ENCODE measurements around the gene GNAI3.
A peak's percentile ranks its signal among the peaks of the same experiment; 100 is the strongest.

GNAI3 gene

DNA sequence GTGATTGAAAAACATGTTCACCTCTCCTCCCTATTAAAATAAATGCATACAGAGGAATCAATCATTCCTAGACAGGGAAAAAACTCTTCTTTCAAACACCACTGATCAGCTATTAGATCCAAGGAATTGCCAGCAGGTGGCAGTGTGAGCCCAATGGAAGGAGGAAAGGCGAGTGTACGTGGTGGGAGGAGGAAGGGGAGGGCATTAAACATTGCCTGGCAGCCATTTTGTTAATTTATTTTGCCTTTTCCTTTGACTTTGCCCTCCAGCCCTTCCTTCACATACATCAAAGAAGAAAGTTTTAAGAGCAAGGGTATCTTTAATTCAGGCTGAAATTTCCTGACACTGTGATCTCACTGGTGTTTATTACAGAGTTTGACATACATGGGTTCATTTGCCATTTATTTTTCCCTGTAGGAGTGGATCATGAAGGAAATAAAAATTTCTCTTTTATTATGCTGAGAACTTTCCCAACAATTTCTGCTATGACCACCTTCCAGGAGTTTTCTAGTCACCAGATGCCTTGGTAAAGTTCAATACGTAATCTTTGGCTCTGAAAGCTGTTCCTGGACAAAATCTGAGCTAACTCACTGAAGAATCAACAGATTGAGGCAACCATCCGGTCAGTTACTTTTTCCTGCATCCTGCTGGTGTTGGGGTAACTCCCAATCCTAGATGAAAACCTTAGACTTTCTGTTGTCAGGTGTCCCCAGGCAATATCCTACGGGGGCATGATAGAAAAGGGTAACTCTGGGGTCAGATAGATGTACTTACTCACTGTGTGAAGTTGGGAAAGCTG lies 1.9 kb upstream of the GNAI3 start:
- DNase-seq (ENCODE audit: low spot score), result peak; percentile 89

DNA sequence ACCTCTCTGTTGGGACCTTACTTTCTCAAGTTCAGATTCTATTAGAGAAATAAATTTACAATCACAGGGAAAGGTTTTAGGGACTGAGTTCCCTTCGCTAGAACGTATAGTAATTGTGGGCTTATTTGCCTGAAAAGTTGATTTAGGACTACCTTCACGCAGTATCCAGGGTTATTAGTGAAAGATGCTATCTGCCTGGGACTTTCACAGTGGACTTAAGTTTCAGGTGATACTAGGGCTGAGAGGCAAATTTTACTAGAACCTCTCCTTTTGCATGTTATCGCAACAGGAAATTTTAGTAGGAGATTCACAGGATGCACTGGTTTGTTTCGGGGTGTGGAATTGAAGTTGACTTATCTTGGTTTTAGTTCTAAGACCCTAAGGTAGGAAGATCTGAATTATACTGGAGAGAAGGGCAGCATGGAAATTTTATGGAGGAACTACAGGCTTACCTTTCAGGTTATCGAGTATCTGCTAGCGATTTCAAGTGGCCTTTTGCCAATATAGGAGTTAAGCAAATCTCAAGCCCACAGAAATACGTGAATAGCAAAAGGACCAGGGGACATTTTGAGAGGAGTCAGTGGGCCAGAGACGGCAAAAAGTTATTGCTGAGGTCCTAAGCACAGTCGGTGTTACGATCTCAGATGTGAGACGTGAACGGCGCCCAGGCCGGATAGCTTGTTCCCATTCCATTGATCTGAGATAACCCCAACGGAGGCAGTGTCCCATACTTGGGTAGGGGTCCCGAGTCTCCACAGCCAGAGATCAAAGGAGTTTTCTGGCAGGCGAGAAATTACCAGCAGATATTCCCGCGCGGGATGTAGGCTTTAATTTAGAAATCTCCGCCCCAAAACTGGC lies 723 bp upstream of the GNAI3 start:
- DNase-seq (ENCODE audit: low spot score), result peak; percentile 30

DNA sequence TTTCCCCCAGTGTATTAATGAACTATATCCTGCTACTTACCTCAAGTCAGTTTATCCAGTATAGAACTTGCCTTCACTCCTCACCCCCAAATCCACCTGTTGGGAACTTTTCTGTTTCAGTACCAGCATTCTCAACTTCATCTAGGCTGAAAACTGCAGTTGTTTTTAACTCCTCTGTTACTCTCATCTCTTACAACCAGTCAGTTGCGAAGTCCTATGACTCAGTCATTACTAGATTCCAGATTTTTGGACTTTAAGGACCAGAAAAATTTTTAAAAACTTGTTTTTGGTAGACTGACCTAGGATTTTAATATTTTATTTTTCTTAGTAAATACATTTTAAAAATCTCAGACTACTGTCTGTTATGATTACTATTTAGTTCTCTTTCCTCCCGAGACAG lies 8.1 kb downstream of the GNAI3 start:
- DNase-seq (ENCODE audit: low spot score), result no peak

DNA sequence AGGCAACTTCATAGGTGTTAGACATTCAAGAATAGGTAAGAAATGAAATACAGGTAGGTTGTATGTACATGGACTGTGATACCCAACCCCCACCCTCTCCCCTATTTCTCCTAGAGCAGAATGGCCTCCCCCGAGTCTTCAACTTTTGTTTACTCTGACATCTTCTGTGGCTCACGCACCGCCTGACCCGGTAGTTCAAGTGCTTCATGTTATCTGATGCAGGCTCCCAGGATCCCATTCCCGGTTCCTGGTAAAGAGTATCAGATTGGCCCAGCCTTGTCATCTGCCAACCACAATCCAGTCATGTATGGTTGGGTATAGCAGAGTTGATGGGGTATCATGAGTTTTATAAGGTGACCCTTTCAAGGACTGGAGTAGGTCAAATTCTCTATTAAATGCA lies 9.1 kb downstream of the GNAI3 start:
- no peak for DNase-seq (ENCODE audit: low spot score)

DNA sequence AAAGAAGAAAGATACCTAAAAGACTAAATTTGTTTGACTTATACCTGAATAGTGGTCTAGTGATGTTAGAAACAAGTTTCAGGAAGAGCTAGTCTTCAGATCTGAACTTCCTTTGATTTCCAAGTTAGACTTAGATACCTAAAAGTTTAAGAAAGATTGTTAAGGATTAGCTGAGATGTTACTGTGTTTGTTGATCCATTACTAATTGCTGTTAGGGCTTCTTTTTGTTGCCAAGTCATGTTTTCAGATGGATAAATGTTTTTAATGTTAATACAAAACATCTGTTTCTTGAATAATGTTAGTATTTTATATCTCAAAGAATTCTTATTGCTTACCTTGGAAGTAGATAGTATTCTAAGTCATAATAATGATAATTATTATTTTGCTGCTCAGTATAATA lies 11.6 kb downstream of the GNAI3 start:
- DNase-seq (ENCODE audit: low spot score), result no peak

DNA sequence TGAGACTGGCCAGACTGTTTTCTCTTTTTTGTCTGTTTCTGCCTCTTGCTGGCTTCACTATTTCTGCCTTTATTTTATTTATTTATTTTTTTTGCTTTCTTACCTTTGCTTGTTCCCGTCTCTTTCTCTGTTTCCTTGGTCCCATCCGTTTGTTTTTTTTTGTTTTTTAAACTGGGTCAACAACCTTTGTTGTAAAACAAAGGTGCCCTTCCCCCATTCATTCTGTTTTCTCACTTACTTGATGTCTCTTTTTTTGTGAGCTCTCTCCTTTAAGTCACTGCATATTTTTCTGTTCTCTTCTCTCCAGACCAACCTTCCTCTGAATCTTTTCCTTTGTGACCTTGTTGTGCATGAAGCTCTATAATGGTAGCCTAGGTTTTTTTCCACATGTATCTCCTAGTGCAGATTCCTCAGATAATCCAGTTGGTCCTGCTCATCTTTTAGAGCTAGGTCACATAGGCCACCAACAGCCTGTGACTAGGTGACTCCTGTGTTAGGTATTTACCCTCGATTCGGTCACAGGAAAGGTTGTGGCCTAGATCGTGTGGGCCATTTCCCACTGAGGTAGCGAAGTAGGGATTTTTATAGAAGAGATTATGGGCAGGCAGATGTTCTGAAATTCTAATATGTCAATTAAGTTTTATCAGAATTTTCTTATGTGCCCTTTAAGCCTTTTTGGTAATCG lies 15.9 kb downstream of the GNAI3 start:
- DNase-seq (ENCODE audit: low spot score), result peak; percentile 31

DNA sequence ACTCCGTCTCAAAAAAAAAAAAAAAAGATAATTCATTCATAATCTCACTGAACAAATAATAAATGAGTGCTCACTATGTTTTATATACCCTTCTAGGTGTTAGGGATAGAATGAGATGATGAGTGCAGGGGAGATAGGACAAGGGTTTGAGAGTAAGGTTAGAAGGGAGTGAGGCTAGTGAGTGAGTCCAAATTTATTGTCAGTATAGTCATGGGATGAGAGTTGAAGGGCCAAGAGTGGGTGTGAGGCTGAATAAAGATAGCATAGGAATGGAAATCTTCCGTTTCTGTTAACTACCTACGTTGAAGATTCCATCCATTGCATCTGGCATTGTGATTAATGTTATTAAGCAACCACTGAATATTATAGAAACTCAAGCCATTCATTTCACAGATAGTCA lies 16.8 kb downstream of the GNAI3 start:
- DNase-seq (ENCODE audit: low spot score), result no peak

DNA sequence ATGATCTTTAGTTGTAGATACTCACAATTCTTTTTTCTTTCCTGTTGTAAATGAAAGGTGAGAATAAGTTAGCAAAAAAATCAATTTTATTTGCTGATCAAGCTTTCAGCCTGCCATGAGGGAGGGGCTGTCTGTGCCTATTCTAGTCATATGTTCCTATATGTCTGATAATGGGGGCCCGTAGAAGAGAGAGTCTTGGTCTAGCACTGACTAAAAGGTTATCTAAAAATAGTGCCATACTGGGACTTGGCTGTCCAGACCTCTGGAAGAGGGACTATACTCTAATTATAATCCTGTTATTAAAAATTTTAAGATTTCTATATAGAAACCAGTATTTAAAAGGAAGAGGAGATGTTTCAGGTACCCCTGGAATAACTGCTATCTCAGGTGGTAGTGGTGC lies 18.6 kb downstream of the GNAI3 start:
- no peak for DNase-seq (ENCODE audit: low spot score)

DNA sequence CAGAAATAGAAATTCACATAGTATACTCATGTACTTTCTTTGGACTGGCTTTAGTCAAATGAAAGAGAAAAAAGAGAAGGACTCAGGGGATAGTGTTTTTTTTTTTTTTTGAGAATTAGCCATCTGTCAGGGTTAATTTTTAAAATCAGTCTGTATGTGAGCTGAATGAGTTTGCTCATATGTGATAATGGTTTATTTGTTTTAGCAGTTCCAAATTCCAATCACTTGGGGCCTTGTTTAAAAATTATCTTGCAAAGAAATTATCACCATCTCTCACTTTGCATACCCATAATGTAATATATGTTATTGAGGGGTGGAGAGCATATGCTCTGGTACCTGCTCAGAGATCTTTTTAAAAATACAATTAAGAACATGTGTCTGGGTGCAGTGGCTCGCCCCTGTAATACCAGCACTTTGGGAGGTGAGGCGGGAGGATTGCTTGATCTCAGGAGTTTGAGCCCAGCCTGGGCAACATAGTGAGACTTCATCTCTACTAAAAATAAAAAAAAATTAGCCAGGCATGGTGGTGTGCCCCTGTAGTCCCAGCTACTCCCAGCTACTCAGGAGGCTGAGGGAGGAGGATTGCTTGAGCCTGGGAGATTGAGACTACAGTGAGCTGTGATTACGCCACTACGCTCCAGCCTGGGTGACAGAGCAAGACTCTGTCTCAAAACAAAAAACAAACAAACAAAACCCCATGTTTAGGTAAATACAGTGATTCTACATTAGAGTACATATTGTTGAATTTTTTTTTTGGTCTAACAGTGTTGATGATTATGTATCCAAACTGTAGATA lies 19.7 kb downstream of the GNAI3 start:
- peak; percentile 27 for DNase-seq (ENCODE audit: low spot score)

DNA sequence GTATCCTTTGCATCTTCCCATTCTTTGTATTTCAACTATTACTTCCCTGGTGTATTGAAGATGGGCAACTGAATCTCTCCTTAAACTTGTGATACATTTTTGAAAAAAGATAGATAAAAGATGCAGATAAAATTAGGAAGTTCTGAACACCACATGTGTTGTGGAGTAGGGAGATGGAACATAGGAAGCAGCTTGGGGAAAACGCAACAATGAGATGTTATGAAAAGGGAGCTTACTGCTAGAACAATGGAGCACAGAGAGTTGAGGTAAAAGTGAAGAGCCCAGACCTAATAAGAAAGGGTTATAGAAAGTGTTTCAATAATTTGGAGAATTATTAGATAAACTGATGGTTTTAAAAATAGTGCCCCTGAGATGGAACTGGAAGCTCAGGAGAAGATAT lies 20.9 kb downstream of the GNAI3 start:
- DNase-seq (ENCODE audit: low spot score), result no peak

DNA sequence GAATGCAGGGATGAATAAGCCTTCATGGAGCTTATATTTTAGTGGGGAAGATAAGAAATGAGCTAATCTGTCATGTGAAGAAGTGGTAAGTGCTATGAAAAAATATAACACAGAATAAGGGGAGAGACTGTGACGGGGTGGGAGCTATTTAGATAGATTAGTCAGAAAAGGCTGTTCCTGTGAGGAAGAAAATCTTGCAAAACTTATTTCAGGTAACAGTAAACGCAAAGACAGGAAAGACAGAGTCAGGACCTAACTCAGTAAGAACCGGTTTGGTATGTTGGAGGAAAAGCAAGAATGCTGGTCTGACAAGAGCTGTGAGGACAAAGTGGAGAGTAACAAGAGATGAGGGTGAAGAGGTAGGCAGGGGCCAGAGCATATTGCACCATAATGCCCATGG lies 22.0 kb downstream of the GNAI3 start:
- DNase-seq (ENCODE audit: low spot score), result peak; percentile 29

DNA sequence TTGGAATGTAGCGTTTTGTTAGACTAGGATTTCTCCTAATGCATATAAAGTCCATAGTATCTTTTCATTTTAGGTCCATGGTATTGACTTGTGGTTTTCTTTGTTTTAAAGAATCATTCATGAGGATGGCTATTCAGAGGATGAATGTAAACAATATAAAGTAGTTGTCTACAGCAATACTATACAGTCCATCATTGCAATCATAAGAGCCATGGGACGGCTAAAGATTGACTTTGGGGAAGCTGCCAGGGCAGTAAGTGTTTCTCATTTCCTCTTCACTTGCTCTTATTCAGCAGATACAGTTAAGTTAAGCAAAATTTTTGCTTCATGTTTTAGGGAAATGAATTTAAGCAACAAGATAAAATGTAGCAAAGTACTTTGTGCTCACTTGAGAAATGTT lies 25.4 kb downstream of the GNAI3 start:
- no peak for DNase-seq (ENCODE audit: low spot score)

DNA sequence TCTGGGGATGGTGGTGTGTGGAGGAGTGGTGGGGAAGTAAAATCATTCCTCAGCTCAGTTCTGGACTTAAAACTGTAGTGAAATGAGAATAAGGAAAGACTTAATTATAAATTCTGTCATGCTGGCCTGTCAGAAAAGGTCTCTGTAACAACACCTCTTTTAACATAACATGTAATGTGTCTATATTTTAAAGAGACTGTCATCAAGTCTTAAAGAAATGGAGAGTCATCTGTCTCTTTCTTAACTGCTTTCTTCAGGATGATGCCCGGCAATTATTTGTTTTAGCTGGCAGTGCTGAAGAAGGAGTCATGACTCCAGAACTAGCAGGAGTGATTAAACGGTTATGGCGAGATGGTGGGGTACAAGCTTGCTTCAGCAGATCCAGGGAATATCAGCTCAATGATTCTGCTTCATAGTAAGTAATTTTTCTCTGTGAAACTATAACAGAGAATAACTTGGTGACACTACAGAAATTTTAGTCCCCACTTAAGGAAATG lies 30.6 kb downstream of the GNAI3 start:
- peak; percentile 2 for DNase-seq (ENCODE audit: low spot score)

DNA sequence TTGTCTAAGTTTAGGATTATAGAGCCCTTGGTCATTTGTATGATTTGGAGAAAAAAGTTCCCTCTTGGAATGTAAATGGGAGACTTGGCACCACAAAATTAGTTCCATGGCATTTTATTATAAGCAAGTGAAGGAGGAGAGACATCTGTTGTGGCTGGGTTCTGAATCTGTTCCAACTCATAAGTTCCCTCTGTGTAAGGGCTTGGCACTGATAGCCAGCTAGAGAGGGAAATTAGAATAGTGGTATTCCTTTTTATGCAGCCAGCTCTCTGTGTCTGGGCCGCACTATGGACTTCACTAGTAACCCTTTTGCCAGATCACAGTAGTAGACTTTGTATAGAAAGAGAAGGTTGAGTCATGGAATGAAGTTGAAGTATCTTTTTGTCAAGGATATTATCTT lies 31.1 kb downstream of the GNAI3 start:
- DNase-seq (ENCODE audit: low spot score), result no peak

DNA sequence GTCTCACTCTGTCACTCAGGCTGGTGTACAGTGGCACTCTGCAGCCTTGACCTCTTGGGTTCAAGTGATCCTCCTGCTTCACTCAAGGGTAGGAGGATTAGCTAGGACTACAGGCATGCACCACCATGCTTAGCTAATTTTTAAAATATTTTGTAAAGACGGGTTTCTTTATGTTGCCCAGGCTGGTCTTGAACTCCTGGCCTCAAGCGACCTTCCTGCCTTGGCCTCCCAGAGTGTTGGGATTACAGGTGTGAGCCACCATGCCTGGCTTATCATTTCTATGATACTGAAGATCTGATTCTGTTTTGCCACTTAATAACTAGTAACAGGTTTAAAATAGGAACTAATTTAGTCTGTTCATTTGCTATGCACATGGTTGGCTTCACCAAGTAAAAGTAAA lies 33.6 kb downstream of the GNAI3 start:
- DNase-seq (ENCODE audit: low spot score), result no peak

DNA sequence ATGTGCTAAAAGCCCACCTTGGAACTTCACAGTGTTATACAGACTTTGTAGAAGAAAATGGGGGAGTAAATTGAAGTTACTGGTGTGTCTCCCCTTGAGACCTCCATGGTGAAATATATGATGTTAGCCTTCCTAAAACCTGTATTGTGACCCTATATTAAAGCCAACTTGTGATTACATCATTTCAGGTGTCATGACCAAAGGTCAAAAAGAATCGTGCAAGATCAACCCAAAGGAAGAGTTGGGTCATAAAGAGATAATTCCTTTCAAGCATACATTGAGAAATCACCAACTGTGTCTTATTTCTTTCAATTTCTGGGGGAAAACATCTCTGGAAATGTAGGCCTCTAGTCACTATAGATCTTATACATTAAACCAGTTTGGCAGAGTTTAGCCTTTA lies 36.4 kb downstream of the GNAI3 start:
- DNase-seq (ENCODE audit: low spot score), result no peak

DNA sequence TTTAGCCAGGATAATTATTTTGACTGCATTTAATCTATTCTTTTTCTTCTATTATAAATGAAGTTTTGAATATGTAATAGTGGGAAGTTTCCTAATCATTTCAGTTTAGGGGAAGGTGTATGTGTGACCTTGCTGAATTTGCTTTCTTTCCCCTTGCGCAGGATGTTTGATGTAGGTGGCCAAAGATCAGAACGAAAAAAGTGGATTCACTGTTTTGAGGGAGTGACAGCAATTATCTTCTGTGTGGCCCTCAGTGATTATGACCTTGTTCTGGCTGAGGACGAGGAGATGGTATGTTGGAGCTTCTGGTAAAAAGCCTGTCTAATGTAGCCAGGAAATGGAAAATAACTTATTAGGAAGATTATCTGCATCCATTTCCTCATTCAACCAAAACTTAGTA lies 37.6 kb downstream of the GNAI3 start:
- no peak for DNase-seq (ENCODE audit: low spot score)

DNA sequence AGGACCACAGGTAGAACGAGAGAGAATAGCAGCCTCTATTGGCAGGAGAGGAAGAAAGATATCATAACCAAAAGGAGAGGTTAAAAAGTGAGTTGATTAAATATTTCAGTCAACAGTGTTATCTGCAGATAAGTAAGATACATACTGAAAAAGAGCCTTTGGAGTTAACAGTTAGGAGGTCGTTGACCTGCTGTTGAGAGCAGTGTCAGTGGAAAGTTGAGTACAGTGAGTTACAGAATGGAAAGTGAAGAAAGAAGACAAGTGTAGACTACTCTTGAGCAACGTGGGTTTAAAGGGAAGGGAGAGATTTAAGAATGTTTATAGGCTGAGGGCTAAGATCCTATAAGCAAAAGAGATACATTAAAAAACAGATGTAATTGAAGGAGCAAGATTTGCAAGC lies 40.8 kb downstream of the GNAI3 start:
- no peak for DNase-seq (ENCODE audit: low spot score)

DNA sequence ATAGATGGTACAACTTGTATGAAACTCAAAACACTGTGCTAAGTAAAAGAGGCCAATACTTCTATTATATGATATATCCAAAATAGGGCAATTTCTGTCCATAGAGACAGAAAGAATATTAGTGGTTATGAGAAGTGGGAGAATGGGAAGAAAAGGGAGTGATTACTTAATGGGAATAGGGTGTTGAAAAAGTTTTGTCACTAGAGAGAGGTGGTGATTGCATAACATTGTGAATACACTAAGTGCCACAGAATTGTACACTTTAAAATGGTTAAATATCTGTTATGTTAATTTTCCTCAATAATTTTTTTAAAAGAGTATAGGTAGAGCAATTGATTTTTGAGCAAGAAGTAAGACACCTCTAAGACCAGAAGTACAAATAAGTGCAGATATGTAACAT lies 41.3 kb downstream of the GNAI3 start:
- no peak for DNase-seq (ENCODE audit: low spot score)

DNA sequence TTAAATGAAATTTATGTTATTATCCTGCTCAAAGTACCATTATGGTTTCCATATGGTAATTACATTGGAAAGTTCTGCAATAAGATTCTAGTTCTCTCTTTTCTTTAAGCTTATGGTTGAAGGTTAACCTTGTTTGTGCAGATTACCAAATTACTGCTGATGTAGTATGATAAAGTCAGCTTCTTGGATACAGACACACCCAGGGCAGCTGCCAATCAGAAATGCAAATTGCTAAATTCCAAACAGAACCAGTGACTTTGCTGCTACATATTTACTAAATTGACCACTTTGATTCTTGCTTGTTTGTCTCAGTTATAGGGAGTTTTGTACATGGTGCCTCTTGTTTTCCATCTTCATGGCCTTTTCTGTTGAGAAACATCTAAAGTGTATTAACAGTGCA lies 44.5 kb downstream of the GNAI3 start:
- DNase-seq (ENCODE audit: low spot score), result no peak

DNA sequence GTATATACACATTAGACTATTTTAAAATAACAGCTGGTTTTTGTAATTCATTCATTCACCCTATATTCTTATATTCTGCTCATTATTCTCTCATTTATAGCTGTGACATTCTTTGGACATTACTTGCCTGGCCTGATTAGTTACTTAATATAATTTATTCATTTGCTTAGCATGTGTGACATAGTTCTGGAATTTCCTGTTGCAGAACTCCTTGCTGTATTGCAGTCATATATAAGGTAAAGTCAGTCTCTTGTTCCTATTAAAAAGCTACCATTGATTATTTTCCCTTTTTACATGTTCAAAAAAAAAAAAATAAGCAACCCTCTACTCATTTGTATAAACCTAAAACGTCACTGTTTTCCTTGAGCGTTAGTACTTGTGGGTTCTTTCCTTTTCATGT lies 47.1 kb downstream of the GNAI3 start:
- DNase-seq (ENCODE audit: low spot score), result peak; percentile 84

DNA sequence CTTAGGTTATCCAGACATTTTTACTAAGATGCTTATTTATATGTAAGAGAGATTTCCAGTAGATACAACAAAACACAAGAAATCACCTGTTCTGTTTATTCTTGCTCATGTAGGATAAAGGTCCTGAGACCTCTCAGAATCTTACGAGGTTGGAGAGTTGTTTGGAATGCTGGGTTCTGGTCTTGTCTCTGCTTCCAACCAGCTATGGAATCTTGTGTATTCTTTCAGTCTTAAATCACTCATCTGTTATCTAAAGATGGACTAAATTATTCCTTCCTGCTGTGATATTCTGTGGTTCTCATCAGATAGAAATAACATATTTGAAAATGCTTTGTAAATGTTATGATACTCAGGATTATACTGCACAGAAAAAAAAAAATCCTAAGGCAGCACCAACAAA lies 49.7 kb downstream of the GNAI3 start:
- DNase-seq (ENCODE audit: low spot score), result no peak

Data from kidney tubule cell (primary cell).